Thoracic aorta (tissue), 2 donors: ENCODE measurements around the gene PDE6B. TPM values are rescaled to one million over a fixed set of nuclear protein-coding genes. Genes with fewer than 3 reads are reported as not detected.

Source experiments
- ATAC-seq: fragments of 150-250 bp; one replicate; pipeline ENCODE4 v1.8.0; 2017; ENCODE audit warnings: low read depth; ENCODE audit not compliant: insufficient number of reproducible peaks, low FRiP score
- DNase-seq: peaks from one replicate; pipeline ENCODE4 v3.0.0-alpha.2; 2020; ENCODE audit warnings: low spot score
- H3K27ac ChIP-seq, 2 donors: fragments of 200-600 bp; sonication (generic); 1 replicate in 1 of 2; 2 replicates in 1 of 2; pipeline ENCODE4 v1.5.1; 2016; ENCODE audit warnings: mild to moderate bottlenecking in 2 of 2, moderate library complexity in 2 of 2
- H3K27me3 ChIP-seq: fragments of 200-600 bp; sonication (generic); replicated peaks from 2 replicates; pipeline ENCODE4 v1.6.0; 2016; ENCODE audit warnings: mild to moderate bottlenecking; ENCODE audit not compliant: insufficient read depth
- H3K36me3 ChIP-seq: fragments of 200-600 bp; sonication (generic); one replicate; pipeline ENCODE4 v1.5.1; 2016
- H3K4me1 ChIP-seq, 2 donors: fragments of 200-600 bp; sonication (generic); 1 replicate in 1 of 2; 2 replicates in 1 of 2; pipeline versions ENCODE4 v1.5.1 to v1.6.0; 2016; ENCODE audit warnings: low read depth in 2 of 2, mild to moderate bottlenecking in 1 of 2; ENCODE audit not compliant: control insufficient read depth in 1 of 2
- H3K4me3 ChIP-seq: fragments of 200-600 bp; sonication (generic); 2 replicates; pipeline ENCODE4 v1.5.1; 2016; ENCODE audit warnings: mild to moderate bottlenecking
- H3K9me3 ChIP-seq: fragments of 200-600 bp; sonication (generic); 2 replicates; pipeline ENCODE4 v1.5.1; 2016
- CTCF ChIP-seq: fragments of 200-600 bp; sonication (generic); IDR thresholded peaks from one replicate; pipeline ENCODE4 v1.5.1; 2019; ENCODE audit warnings: antibody characterized with exemption
- total RNA-seq, 2 donors: library from RNA; depleted of rRNA; stranded (reverse); fragments of >200 nt; gene quantifications; one replicate each; pipeline versions ENCODE4 v1.1.0 to v1.2.3, GENCODE V29; 2016

Gene PDE6B
- total RNA-seq, 2 donors from 2014 or later: 1.8 to 3.6 TPM

DNA sequence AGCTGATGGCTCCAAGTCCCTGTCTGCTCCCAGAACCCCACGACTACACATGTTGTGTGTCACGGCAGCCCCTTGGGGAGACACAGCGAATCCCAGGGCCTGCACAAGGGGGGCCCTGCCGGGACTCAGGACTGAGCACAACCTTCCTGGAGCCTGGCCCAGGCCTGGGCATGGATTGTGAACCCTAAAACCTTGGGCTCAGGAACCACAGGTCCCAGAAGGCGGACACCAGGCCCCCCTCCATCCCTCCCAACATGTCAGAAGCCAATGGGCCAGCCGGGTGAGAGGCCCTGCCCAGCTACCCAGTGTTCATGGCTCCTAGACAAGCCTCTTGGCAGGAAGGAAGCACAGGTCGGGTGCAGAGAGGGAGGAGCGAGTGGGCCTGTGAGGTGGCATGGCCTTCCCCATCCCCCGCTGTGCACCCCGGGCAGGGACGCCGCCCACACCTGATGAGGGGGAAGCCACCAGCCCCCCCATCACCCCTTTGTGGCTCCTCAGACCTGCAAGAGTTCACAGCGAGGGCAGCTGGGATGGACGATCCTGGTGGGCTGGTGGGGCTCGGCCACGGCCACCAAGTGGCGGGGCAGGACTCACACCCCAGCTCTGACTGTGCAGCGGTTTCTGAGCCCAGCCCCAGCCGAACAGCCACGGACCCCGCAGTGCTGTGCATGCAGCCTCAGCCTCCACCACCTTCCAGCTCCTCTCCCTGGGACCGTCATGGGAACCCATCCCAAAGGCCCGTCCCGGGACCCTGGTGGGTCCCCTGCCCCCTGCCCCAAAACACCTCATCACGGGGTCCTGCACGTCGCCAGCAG is 3.7 kb downstream of the PDE6B start:
- H3K27me3 ChIP-seq: no peaks in the 10 kb centered on the region
- H3K4me3 ChIP-seq: no peak overlapping the region
- no peak overlapping the region for H3K27ac ChIP-seq
- no peaks in the 10 kb centered on the region for H3K36me3 ChIP-seq
- no peak for ATAC-seq
- H3K9me3 ChIP-seq: no peaks in the 10 kb centered on the region
- H3K4me1 ChIP-seq: no peaks in the 10 kb centered on the region
- TF ChIP-seq CTCF: no peak
- DNase-seq: no peak

DNA sequence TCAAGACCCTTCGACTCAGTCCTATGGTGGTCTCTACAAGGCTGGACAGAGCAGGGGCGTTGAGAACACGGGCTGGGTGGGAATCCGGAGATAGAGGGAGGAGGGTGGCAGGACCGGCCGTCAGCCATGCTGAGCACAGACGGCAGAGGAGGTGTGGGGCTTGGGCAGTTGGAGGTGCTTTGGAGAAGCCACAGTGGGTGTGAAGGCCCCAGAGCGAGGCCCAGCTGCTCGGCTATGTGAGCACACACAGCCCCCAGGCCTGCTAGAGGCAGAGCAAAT is 4.2 kb downstream of the PDE6B start:
- no peaks in the 10 kb centered on the region for H3K27me3 ChIP-seq
- H3K36me3 ChIP-seq: no peaks in the 10 kb centered on the region
- DNase-seq (no peak), ATAC-seq (no peak)
- no peak for TF ChIP-seq CTCF
- H3K4me3 ChIP-seq: no peak overlapping the region
- no peaks in the 10 kb centered on the region for H3K9me3 ChIP-seq
- H3K4me1 ChIP-seq: no peaks in the 10 kb centered on the region
- no peak overlapping the region for H3K27ac ChIP-seq

- Histone ChIP-seq H3K9me3 (no peaks in the 10 kb centered on the region), H3K4me3 (no peak overlapping the region), H3K27ac (no peak overlapping the region), H3K27me3 (no peaks in the 10 kb centered on the region), H3K4me1 (no peaks in the 10 kb centered on the region), H3K36me3 (no peaks in the 10 kb centered on the region)
- no peak for TF ChIP-seq CTCF
- ATAC-seq: no peak
- DNase-seq: no peak
Measured at GRCh38 chr4:629915-630641, 4.7 kb downstream of the PDE6B start.

- Histone ChIP-seq H3K27me3 (no peaks in the 10 kb centered on the region), H3K9me3 (no peaks in the 10 kb centered on the region), H3K4me3 (no peak overlapping the region), H3K4me1 (no peaks in the 10 kb centered on the region), H3K27ac (no peak overlapping the region), H3K36me3 (no peaks in the 10 kb centered on the region)
- DNase-seq (no peak), ATAC-seq (no peak)
- no peak for TF ChIP-seq CTCF
Measured at GRCh38 chr4:630656-631055, 5.3 kb downstream of the PDE6B start.

DNA sequence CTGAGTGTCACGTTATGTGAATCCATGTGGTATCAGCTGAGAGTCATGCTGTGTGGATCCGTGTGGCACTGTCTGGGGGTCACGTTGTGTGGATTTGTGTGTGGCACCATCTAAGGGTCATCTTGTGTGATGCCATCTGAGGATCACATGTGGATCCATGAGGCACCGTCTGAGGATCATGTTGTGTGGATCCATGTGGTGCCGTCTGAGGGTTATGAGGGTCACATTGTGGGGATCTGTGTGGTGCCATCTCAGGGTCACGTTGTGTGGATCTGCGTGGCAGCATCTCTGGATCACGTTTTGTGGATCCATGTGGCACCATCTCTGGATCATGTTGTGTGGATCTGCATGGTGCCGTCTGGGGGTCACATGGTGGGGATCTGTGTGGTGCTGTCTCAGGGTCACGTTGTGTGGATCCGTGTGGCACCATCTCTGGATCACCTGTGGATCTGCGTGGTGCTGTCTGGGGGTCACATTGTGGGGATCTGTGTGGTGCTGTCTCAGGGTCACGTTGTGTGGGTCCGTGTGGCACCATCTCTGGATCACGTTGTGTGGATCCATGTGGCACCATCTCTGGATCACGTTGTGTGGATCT is 6.9 kb downstream of the PDE6B start:
- no peak for TF ChIP-seq CTCF
- Histone ChIP-seq H3K4me3 (no peak overlapping the region), H3K36me3 (no peaks in the 10 kb centered on the region), H3K9me3 (no peaks in the 10 kb centered on the region), H3K27me3 (no peaks in the 10 kb centered on the region), H3K27ac (no peak overlapping the region), H3K4me1 (no peaks in the 10 kb centered on the region)
- ATAC-seq (no peak), DNase-seq (no peak)
